Loucy (cell line): ENCODE data around the gene SCAP.

Experiments
- CTCF ChIP-seq: fragments of 200-600 bp; sonication (generic); conservative IDR thresholded peaks from 2 replicates; pipeline ENCODE4 v1.5.1; 2014; ENCODE audit warnings: mild to moderate bottlenecking, antibody characterized with exemption, low read length
- EZH2phosphoT487 ChIP-seq: fragments of 200-600 bp; IDR thresholded peaks from 2 replicates; pipeline ENCODE4 v1.6.1; 2018; ENCODE audit warnings: antibody characterized with exemption, mild to moderate bottlenecking, moderate library complexity, borderline replicate concordance

- TF ChIP-seq CTCF (no peak), EZH2phosphoT487 (no peak)
Observed at GRCh38 chr3:47441796-47442551, 33.8 kb downstream of the SCAP start.
